Endothelial cell of hepatic sinusoid (primary cell): ENCODE results near the gene CUEDC2.
"Not testable (repeated sequence)": the region's sequence is repeated elsewhere in the genome, so short reads cannot be mapped to it uniquely, and the experiment has no call there.

Experiments used
- in situ Hi-C: cut with HindIII; loops from 2 replicates; pipeline ENCODE4 v1.10.0; 2017; ENCODE audit warnings: low sequenced_read_pairs

The CUEDC2 gene

GRCh38 chr10:102455893-102456471, 23.6 kb upstream of the CUEDC2 start:
- in situ Hi-C loops = no loop called here

GRCh38 chr10:102454662-102455487, 22.5 kb upstream of the CUEDC2 start:
- in situ Hi-C loops = not testable (repeated sequence)

GRCh38 chr10:102453502-102453901, 21.1 kb upstream of the CUEDC2 start:
- in situ Hi-C loops = no loop called here

- in situ Hi-C loops = no loop called here
Observed at GRCh38 chr10:102452672-102453340, 20.4 kb upstream of the CUEDC2 start.

- in situ Hi-C loops = no loop called here
Observed at GRCh38 chr10:102451105-102451969, 19.0 kb upstream of the CUEDC2 start, which contains the start of gene C10orf95. C10orf95 (minus strand) TSS chr10:102451543; CDS start chr10:102451093, 450 bp downstream.

- in situ Hi-C loops = no loop called here
Observed at GRCh38 chr10:102450374-102451104, 18.2 kb upstream of the CUEDC2 start.

GRCh38 chr10:102450124-102450373, 17.7 kb upstream of the CUEDC2 start:
- in situ Hi-C loops = no loop called here

- in situ Hi-C loops = no loop called here
Observed at GRCh38 chr10:102449321-102450123, 17.1 kb upstream of the CUEDC2 start.

- in situ Hi-C loops = loop anchor here (5.0 kb wide), 1 partner anchor 37 kb away; no protein-coding TSS in a partner anchor
Observed at GRCh38 chr10:102444851-102445250, 12.5 kb upstream of the CUEDC2 start.

GRCh38 chr10:102438374-102438773, 6.0 kb upstream of the CUEDC2 start:
- in situ Hi-C loops = no loop called here

- in situ Hi-C loops = no loop called here
Observed at GRCh38 chr10:102437515-102437914, 5.1 kb upstream of the CUEDC2 start.

- in situ Hi-C loops = no loop called here
Observed at GRCh38 chr10:102436312-102436711, 3.9 kb upstream of the CUEDC2 start.

GRCh38 chr10:102435529-102436233, 3.3 kb upstream of the CUEDC2 start:
- in situ Hi-C loops = no loop called here

- in situ Hi-C loops = no loop called here
Observed at GRCh38 chr10:102435133-102435497, 2.7 kb upstream of the CUEDC2 start.

- in situ Hi-C loops = loop anchor here (5.0 kb wide), 1 partner anchor 52 kb away; no protein-coding TSS in a partner anchor
Observed at GRCh38 chr10:102434394-102435132, 2.2 kb upstream of the CUEDC2 start.

- in situ Hi-C loops = loop anchor here (5.0 kb wide), 1 partner anchor 51 kb away; no protein-coding TSS in a partner anchor
Observed at GRCh38 chr10:102433619-102434046, 1.3 kb upstream of the CUEDC2 start.

- in situ Hi-C loops = loop anchor here (5.0 kb wide), 1 partner anchor 49 kb away; no protein-coding TSS in a partner anchor
Observed at GRCh38 chr10:102431452-102432124, 786 bp downstream of the CUEDC2 start.
